ENCODE results near the gene KHDRBS1. TPM values are rescaled to one million over a fixed set of nuclear protein-coding genes. Genes with fewer than 3 reads are reported as not detected.
A peak's percentile ranks its signal among the peaks of the same experiment; 100 is the strongest.

The KHDRBS1 gene
- total RNA-seq, 1 experiment from 2014 or later, result 267 TPM

GRCh38 chr1:32035119-32035518, 21.5 kb downstream of the KHDRBS1 start:
- H2AK5ac ChIP-seq (ENCODE audit: insufficient read length, low read length), result no peak overlapping the region
- peaks cover 25% of the 10 kb centered on the region; the same call in 1 of the 2 replicates for H3K79me2 ChIP-seq (ENCODE audit: insufficient read depth, low read length)
- DNase-seq, result no peak
- H3K4me3 Mint-ChIP-seq, result no peak overlapping the region
- no peak overlapping the region for H3K9ac ChIP-seq (ENCODE audit: extremely low read depth, insufficient read length, low read length)
- no peak overlapping the region for H2BK12ac ChIP-seq (ENCODE audit: insufficient read length, low read depth, low read length)
- no peak overlapping the region for H3K27ac ChIP-seq (ENCODE audit: insufficient read length, low read depth, low read length)
- no peaks in the 10 kb centered on the region for H3K23me2 ChIP-seq (ENCODE audit: insufficient read length, low read depth, low read length, poor library complexity, severe bottlenecking)
- no peak overlapping the region for H4K91ac ChIP-seq (ENCODE audit: insufficient read length, low read depth, low read length)
- H2BK120ac ChIP-seq (ENCODE audit: low read depth, low read length, poor library complexity, severe bottlenecking), result no peak overlapping the region
- no peak overlapping the region for H3K14ac ChIP-seq (ENCODE audit: insufficient read depth, low read length)
- no peak overlapping the region for H3K4ac ChIP-seq (ENCODE audit: low read depth, low read length)
- no peaks in the 10 kb centered on the region for H4K20me1 ChIP-seq (ENCODE audit: control insufficient read depth, insufficient read depth, insufficient read length)
- H3K79me1 ChIP-seq (ENCODE audit: insufficient read depth, low read depth, low read length, poor library complexity, severe bottlenecking), result peaks cover 13% of the 10 kb centered on the region
- H2AFZ ChIP-seq (ENCODE audit: low read length), result no peak overlapping the region
- H2BK5ac ChIP-seq (ENCODE audit: insufficient read length, low read length), result no peak overlapping the region
- no peak overlapping the region for H3K56ac ChIP-seq (ENCODE audit: insufficient read length, low read depth, low read length)
- H3K23ac ChIP-seq (ENCODE audit: insufficient read length, low read depth, low read length), result no peak overlapping the region
- WGBS (ENCODE audit: extremely low coverage, insufficient read length, low lambda C conversion rate), result no CpG with 5 or more reads among the region's 3 CpGs
- no peaks in the 10 kb centered on the region for H3K4me1 Mint-ChIP-seq
- no peak overlapping the region for H3K18ac ChIP-seq (ENCODE audit: insufficient read length, low read depth, low read length)
- H3K9me3 Mint-ChIP-seq, result no peaks in the 10 kb centered on the region
- H3K36me3 Mint-ChIP-seq (ENCODE audit: insufficient read depth in 1 of 3, low read depth in 3 of 3), result peaks cover 49 to 88% (median 88%) of the 10 kb centered on the region in 3 experiments; a peak in 6 of 7 replicates
- no peak overlapping the region for H3K4me2 ChIP-seq (ENCODE audit: insufficient read depth, insufficient read length, low read length)
- no peaks in the 10 kb centered on the region for H3K27me3 Mint-ChIP-seq (ENCODE audit: low read depth)
- no peak overlapping the region for H4K8ac ChIP-seq (replicated peaks; ENCODE audit: insufficient read length, low read depth, low read length)
- TF ChIP-seq, protein P1, sequence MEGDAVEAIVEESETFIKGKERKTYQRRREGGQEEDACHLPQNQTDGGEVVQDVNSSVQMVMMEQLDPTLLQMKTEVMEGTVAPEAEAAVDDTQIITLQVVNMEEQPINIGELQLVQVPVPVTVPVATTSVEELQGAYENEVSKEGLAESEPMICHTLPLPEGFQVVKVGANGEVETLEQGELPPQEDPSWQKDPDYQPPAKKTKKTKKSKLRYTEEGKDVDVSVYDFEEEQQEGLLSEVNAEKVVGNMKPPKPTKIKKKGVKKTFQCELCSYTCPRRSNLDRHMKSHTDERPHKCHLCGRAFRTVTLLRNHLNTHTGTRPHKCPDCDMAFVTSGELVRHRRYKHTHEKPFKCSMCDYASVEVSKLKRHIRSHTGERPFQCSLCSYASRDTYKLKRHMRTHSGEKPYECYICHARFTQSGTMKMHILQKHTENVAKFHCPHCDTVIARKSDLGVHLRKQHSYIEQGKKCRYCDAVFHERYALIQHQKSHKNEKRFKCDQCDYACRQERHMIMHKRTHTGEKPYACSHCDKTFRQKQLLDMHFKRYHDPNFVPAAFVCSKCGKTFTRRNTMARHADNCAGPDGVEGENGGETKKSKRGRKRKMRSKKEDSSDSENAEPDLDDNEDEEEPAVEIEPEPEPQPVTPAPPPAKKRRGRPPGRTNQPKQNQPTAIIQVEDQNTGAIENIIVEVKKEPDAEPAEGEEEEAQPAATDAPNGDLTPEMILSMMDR (conservative IDR thresholded peaks at IDR 0.05), result 0 out of 3 replicates have a peak, but pooled peaks have one; percentile 9
- H3K9me3 ChIP-seq (ENCODE audit: control insufficient read depth, low read depth, low read length), result no peaks in the 10 kb centered on the region
- no peak overlapping the region for H3T11ph ChIP-seq (ENCODE audit: low read length)
- no peak overlapping the region for H4K5ac ChIP-seq (ENCODE audit: insufficient read length, low read depth, low read length)
- no peaks in the 10 kb centered on the region for H3K27me3 ChIP-seq (ENCODE audit: insufficient read depth, low read length)
- H3K27ac Mint-ChIP-seq, result peak overlapping the region in 2 of 3 experiments; percentile 1 to 8; a peak in 1 of 7 replicates
- no peak overlapping the region for H2BK15ac ChIP-seq (ENCODE audit: low read depth, low read length)
- H3K4me1 ChIP-seq (ENCODE audit: insufficient read depth, low read length), result no peaks in the 10 kb centered on the region
- H2BK20ac ChIP-seq (ENCODE audit: low read depth, low read length, poor library complexity, severe bottlenecking), result no peak overlapping the region

Measured in H9 (cell line).